Stimulated activated CD4-positive, alpha-beta T cell treated with anti-CD3 and anti-CD28 coated beads, TNF-alpha, amount 100 ng/mL, for 24 hours (primary cell): Measurements from ENCODE around the gene MLANA.

ENCODE experiments used
- DNase-seq, 3 experiments: peaks; one replicate each; pipeline ENCODE4 v3.0.0-alpha.2; 2020; ENCODE audit warnings: low read depth in 3 of 3

MLANA gene

DNA sequence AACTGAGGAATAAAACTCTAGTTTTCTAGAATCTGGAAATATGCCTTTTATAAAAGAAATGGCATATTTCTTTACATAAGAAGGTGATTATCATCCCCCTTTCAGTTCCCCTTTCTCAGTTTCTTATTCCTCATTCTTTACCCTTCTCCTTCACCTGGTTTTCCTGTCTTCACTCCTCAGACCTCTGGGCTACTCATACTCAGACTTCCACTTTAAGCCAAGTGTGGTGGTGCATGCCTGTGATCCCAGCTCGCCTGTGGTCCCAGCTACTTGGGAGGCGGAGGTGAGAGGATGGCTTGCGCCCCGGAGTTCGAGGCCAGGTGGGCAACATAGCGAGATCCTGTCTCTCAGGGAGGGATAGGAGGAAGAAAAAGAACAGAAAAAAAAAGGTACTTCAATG lies 67.6 kb downstream of the MLANA start:
- DNase-seq: no peak
